Measurements from ENCODE around the gene NOLC1.

Gene NOLC1

DNA sequence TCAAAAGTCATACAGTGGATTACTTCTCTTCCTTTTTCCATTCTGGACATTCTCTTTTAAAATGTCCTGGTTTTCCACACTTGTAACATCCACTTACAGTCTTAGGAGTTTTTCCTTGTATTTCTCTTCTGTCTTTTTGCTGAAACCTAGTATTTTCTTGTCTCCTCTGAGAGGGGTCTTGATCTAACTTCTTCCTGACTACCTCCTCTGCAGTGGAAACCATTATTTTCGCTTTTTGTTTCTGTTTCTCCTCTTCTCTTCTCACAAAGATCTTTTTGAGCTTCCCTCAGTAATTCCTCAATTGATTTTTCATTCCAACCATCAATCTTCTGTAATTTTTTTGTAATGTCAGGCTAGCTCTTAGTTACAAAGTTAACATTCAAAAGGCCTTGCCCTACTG, 50.2 kb downstream of the NOLC1 start:
- DNase-seq (ENCODE audit: low read depth in 3 of 3) = no peak

DNA sequence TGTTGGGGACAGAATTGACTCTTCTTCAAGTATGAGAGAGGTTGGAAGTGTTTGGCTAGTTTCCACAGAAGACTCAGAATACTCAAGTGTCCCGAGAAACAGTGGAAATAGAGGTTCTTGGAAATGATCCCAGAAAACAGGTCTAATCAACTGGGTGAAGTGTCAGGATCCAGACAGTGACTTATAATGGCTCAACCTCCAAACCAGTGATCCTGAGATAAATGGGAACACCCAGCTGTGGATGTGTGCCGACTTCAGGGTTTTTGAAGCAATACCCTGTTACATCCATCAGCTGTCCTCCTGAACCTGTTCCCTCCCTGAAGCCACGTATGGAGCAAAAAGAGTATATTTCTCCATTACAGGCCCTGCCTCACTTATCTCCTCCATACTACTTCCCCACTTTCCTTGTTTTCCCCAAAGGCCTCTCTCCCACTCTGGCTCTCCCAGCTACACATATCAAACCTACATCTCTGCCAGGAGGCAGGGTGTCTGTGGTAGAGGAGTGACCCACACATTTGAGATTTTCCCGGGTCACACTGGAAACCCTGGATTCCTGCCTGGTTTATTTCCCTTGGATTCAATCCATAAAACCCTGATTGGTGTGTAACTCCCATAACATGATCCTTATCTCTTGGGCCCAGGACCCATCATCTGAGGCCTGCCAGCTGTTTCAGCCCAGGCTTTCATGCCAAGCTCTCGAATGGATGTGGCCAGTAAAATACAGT, 56.3 kb downstream of the NOLC1 start:
- DNase-seq (ENCODE audit: low read depth in 3 of 3) = no peak

DNA sequence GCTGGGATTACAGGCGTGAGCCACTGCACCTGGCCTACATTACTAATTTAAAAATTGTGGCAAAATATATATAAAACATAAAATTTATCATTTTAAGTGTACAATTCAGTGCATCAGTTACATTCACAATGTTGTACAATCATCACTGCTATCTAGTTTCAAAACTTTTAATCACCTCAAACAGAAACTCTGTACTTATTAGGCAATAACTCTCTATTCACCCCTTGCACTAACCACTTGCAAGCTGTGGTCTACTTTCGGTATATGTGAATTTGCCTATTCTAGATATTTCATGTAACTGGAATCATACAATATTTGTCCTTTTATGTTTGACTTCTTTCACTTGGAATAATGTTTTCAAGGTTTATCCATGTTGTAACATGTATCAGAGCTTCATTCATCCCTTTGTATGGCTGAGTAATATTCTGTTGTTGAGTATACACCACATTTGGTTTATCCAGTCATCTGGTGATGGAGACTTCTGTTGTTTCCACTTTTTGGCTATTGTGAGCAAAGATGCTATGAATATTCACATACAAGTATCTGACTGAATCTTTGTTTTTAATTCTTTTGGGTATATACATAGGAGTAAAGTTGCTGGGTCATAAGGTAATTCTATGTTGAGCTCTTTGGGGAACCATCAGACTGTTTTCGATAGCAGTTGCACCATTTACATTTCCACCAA, 59.6 kb downstream of the NOLC1 start:
- no peak for DNase-seq (ENCODE audit: low read depth in 3 of 3)
